ENCODE data around the gene TDRD10.

DNA sequence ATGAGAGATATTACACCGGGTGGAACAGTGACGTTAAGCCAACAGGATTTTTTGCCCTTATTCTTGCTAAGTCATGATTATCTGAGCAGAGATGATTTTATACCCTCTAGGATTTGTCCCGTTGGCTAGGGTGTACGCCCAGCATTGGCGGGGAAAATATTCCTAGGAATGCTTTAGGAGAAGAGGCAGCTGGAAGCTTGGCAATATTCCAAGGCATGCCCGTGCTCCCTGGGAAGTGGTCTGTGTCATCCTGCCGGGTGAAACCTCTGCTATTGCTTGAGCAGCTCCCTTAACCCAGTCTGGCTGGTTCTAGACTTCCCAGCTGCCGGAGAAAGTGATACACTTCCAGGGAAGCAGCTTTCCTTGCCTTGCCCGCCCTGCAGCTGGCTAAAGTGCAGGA is 81.8 kb downstream of the TDRD10 start:
- TF ChIP-seq, protein P1, sequence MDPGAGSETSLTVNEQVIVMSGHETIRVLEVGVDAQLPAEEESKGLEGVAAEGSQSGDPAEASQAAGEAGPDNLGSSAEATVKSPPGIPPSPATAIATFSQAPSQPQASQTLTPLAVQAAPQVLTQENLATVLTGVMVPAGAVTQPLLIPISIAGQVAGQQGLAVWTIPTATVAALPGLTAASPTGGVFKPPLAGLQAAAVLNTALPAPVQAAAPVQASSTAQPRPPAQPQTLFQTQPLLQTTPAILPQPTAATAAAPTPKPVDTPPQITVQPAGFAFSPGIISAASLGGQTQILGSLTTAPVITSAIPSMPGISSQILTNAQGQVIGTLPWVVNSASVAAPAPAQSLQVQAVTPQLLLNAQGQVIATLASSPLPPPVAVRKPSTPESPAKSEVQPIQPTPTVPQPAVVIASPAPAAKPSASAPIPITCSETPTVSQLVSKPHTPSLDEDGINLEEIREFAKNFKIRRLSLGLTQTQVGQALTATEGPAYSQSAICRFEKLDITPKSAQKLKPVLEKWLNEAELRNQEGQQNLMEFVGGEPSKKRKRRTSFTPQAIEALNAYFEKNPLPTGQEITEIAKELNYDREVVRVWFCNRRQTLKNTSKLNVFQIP (CRISPR knock-in tag; IDR thresholded peaks at IDR 0.05; ENCODE audit: borderline replicate concordance, low read depth), result no peak
- no peak for TF ChIP-seq ESRRG (CRISPR knock-in tag; IDR thresholded peaks at IDR 0.05)
- TF ChIP-seq, protein P2, sequence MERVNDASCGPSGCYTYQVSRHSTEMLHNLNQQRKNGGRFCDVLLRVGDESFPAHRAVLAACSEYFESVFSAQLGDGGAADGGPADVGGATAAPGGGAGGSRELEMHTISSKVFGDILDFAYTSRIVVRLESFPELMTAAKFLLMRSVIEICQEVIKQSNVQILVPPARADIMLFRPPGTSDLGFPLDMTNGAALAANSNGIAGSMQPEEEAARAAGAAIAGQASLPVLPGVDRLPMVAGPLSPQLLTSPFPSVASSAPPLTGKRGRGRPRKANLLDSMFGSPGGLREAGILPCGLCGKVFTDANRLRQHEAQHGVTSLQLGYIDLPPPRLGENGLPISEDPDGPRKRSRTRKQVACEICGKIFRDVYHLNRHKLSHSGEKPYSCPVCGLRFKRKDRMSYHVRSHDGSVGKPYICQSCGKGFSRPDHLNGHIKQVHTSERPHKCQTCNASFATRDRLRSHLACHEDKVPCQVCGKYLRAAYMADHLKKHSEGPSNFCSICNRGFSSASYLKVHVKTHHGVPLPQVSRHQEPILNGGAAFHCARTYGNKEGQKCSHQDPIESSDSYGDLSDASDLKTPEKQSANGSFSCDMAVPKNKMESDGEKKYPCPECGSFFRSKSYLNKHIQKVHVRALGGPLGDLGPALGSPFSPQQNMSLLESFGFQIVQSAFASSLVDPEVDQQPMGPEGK (CRISPR knock-in tag; IDR thresholded peaks at IDR 0.05; ENCODE audit: borderline replicate concordance), result no peak
- no peak for TF ChIP-seq RARB (CRISPR knock-in tag; IDR thresholded peaks at IDR 0.05)
- TF ChIP-seq, protein P3, sequence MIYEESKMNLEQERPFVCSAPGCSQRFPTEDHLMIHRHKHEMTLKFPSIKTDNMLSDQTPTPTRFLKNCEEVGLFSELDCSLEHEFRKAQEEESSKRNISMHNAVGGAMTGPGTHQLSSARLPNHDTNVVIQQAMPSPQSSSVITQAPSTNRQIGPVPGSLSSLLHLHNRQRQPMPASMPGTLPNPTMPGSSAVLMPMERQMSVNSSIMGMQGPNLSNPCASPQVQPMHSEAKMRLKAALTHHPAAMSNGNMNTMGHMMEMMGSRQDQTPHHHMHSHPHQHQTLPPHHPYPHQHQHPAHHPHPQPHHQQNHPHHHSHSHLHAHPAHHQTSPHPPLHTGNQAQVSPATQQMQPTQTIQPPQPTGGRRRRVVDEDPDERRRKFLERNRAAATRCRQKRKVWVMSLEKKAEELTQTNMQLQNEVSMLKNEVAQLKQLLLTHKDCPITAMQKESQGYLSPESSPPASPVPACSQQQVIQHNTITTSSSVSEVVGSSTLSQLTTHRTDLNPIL (CRISPR knock-in tag; IDR thresholded peaks at IDR 0.05; ENCODE audit: low read depth), result no peak
- TF ChIP-seq GLIS3 (CRISPR knock-in tag; IDR thresholded peaks at IDR 0.05), result no peak
- no peak for TF ChIP-seq ZC3H10 (CRISPR knock-in tag; IDR thresholded peaks at IDR 0.05)
- TF ChIP-seq, protein P4, sequence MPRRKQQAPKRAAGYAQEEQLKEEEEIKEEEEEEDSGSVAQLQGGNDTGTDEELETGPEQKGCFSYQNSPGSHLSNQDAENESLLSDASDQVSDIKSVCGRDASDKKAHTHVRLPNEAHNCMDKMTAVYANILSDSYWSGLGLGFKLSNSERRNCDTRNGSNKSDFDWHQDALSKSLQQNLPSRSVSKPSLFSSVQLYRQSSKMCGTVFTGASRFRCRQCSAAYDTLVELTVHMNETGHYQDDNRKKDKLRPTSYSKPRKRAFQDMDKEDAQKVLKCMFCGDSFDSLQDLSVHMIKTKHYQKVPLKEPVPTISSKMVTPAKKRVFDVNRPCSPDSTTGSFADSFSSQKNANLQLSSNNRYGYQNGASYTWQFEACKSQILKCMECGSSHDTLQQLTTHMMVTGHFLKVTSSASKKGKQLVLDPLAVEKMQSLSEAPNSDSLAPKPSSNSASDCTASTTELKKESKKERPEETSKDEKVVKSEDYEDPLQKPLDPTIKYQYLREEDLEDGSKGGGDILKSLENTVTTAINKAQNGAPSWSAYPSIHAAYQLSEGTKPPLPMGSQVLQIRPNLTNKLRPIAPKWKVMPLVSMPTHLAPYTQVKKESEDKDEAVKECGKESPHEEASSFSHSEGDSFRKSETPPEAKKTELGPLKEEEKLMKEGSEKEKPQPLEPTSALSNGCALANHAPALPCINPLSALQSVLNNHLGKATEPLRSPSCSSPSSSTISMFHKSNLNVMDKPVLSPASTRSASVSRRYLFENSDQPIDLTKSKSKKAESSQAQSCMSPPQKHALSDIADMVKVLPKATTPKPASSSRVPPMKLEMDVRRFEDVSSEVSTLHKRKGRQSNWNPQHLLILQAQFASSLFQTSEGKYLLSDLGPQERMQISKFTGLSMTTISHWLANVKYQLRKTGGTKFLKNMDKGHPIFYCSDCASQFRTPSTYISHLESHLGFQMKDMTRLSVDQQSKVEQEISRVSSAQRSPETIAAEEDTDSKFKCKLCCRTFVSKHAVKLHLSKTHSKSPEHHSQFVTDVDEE (CRISPR knock-in tag; IDR thresholded peaks at IDR 0.05), result no peak

Data from SK-N-SH treated with all-trans-retinoic acid at 6 μM for 48 hours (cell line).